A549 (cell line): ENCODE data around the gene TMEM121B.

ENCODE experiments used
- CTCF ChIP-seq: fragments of >200 bp; sonication (Bioruptor Twin); formaldehyde crosslinking; IDR thresholded peaks from 3 replicates; pipeline ENCODE4 v1.5.1; 2016
- MAFK ChIP-seq: fragments of 450-650 bp; IDR thresholded peaks from 2 replicates; pipeline ENCODE4 v1.6.1; 2014; ENCODE audit not compliant: partially characterized antibody
- POLR2A ChIP-seq: IDR thresholded peaks from 2 replicates; pipeline ENCODE4 v1.6.1; 2012; ENCODE audit warnings: mild to moderate bottlenecking, low read length
- POLR2AphosphoS2 ChIP-seq: conservative IDR thresholded peaks from 2 replicates; pipeline ENCODE4 v1.6.1; 2012; ENCODE audit warnings: low read length, improper control_type of control experiment, inconsistent platforms
- REST ChIP-seq: fragments of 200-600 bp; sonication (generic); IDR thresholded peaks from 2 replicates; pipeline ENCODE4 v1.6.1; 2016; ENCODE audit warnings: antibody characterized with exemption, mild to moderate bottlenecking, moderate library complexity

- TF ChIP-seq CTCF (no peak), REST (no peak), POLR2A (no peak), POLR2AphosphoS2 (no peak), MAFK (no peak)
Measured at GRCh38 chr22:17114898-17115235, 6.3 kb downstream of the TMEM121B start.
